Upper lobe of right lung (tissue), 1 donor: ENCODE results near the gene ETFA. TPM values are rescaled to one million over a fixed set of nuclear protein-coding genes. Genes with fewer than 3 reads are reported as not detected.

Source experiments
- ATAC-seq: fragments of 200-7000 bp; cut with Tn5 transposase; one replicate; pipeline ENCODE4 v1.9.1; 2020; ENCODE audit warnings: mild to moderate bottlenecking, moderate library complexity
- DNase-seq: peaks from one replicate; pipeline ENCODE4 v3.0.0-alpha.2; 2020
- H3K27ac ChIP-seq: fragments of 200-600 bp; one replicate; pipeline ENCODE4 v1.8.0; 2022
- H3K27me3 ChIP-seq: fragments of 200-600 bp; one replicate; pipeline ENCODE4 v1.8.0; 2022; ENCODE audit warnings: mild to moderate bottlenecking
- H3K36me3 ChIP-seq: fragments of 200-600 bp; one replicate; pipeline ENCODE4 v1.8.0; 2022
- H3K4me1 ChIP-seq: fragments of 200-600 bp; one replicate; pipeline ENCODE4 v1.8.0; 2022
- H3K4me3 ChIP-seq: fragments of 200-600 bp; one replicate; pipeline ENCODE4 v1.8.0; 2022; ENCODE audit warnings: mild to moderate bottlenecking
- H3K9me3 ChIP-seq: fragments of 200-600 bp; one replicate; pipeline ENCODE4 v1.8.0; 2022
- CTCF ChIP-seq: fragments of 200-600 bp; IDR thresholded peaks from one replicate; pipeline ENCODE4 v1.8.0; 2022; ENCODE audit warnings: antibody characterized with exemption
- intact Hi-C: fragments of 100-400 bp; cut with DNase I; formaldehyde crosslinking; loops from one replicate; pipeline ENCODE4 v1.11.0; 2022
- total RNA-seq: library from RNA; stranded (reverse); fragmentation: NEBNext Ultra II Directional; extraction: Animal tissue kit (Norgen Biotek cat#: 25700); gene quantifications from one replicate; pipeline ENCODE4 v1.2.1, GENCODE V29; 2021
- donor health status: DM: no; HTN: yes; CAD: no; lungs with severe emphysema.

ETFA gene
- total RNA-seq, 1 donor from 2014 or later: 71.3 TPM

- Histone ChIP-seq H3K36me3 (no peaks in the 10 kb centered on the region), H3K9me3 (no peaks in the 10 kb centered on the region), H3K4me3 (no peak overlapping the region), H3K4me1 (no peaks in the 10 kb centered on the region), H3K27me3 (peaks cover 44% of the 10 kb centered on the region), H3K27ac (no peak overlapping the region)
- DNase-seq: no peak
- intact Hi-C loops: no loop called here
- peak; percentile 60 for TF ChIP-seq CTCF
- peak; percentile 89 for ATAC-seq
These were observed 18.9 kb upstream of the ETFA start for GRCh38 chr15:76330080-76330680.

- Histone ChIP-seq H3K4me1 (no peaks in the 10 kb centered on the region), H3K27me3 (peaks cover 38% of the 10 kb centered on the region)
- intact Hi-C loops: no loop called here
These were observed 17.7 kb upstream of the ETFA start for GRCh38 chr15:76328958-76329357.

GRCh38 chr15:76328106-76328696 is 16.9 kb upstream of the ETFA start:
- no peak for DNase-seq
- ATAC-seq: no peak
- Histone ChIP-seq H3K9me3 (no peaks in the 10 kb centered on the region), H3K36me3 (no peaks in the 10 kb centered on the region), H3K4me3 (no peak overlapping the region), H3K27me3 (peaks cover 31% of the 10 kb centered on the region), H3K4me1 (no peaks in the 10 kb centered on the region), H3K27ac (no peak overlapping the region)
- intact Hi-C loops: no loop called here
- no peak for TF ChIP-seq CTCF

More at GRCh38 chr15:76328958-76329357, 17.7 kb upstream of the ETFA start:
- no peak for ATAC-seq
- H3K9me3 ChIP-seq: no peaks in the 10 kb centered on the region
- H3K27ac ChIP-seq: no peak overlapping the region
- no peaks in the 10 kb centered on the region for H3K36me3 ChIP-seq
- no peak overlapping the region for H3K4me3 ChIP-seq
- TF ChIP-seq CTCF: no peak
- no peak for DNase-seq

GRCh38 chr15:76327191-76328105 is 16.2 kb upstream of the ETFA start:
- no peaks in the 10 kb centered on the region for H3K36me3 ChIP-seq
- no peak overlapping the region for H3K4me3 ChIP-seq
- no peak overlapping the region for H3K27ac ChIP-seq
- TF ChIP-seq CTCF: no peak
- ATAC-seq: no peak
- H3K27me3 ChIP-seq: peaks cover 29% of the 10 kb centered on the region
- H3K4me1 ChIP-seq: no peaks in the 10 kb centered on the region
- H3K9me3 ChIP-seq: no peaks in the 10 kb centered on the region
- intact Hi-C loops: no loop called here
- no peak for DNase-seq

GRCh38 chr15:76325704-76326103 is 14.4 kb upstream of the ETFA start:
- no peaks in the 10 kb centered on the region for H3K36me3 ChIP-seq

More at GRCh38 chr15:76325704-76326103, 14.4 kb upstream of the ETFA start:
- no peak overlapping the region for H3K4me3 ChIP-seq
- no peak for DNase-seq
- no peaks in the 10 kb centered on the region for H3K9me3 ChIP-seq
- H3K27me3 ChIP-seq: peaks cover 44% of the 10 kb centered on the region
- no peak overlapping the region for H3K27ac ChIP-seq
- ATAC-seq: no peak
- intact Hi-C loops: no loop called here
- TF ChIP-seq CTCF: no peak
- H3K4me1 ChIP-seq: no peaks in the 10 kb centered on the region
